ENCODE measurements around the gene STX1B. TPM values are rescaled to one million over a fixed set of nuclear protein-coding genes. Genes with fewer than 3 reads are reported as not detected.

STX1B gene
- polyA plus RNA-seq, 3 donors = 1.7 TPM; not detected in 2

DNA sequence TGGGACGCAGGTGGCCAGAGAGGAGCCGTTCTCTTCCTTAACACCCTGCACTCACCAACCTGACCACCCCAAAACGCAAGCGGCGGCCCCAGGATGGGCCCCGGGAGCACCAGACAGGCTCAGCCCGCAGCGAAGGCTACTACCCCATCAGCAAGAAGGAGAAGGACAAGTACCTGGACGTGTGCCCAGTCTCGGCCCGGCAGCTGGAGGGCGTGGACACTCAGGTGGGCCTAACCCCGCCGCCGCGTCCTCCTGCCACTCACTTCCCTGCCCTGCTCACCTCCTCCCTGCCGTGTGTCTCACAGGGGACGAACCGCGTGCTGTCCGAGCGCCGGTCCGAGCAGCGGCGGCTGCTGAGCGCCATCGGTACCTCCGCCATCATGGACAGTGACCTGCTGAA lies 30.0 kb downstream of the STX1B start:
- H3K9me3 ChIP-seq (replicated peaks in 1 of 2; ENCODE audit: control insufficient read depth in 1 of 2, insufficient read depth in 1 of 2, low read length in 2 of 2) = no peaks in the 10 kb centered on the region
- H3K4me2 ChIP-seq (replicated peaks; ENCODE audit: extremely low read depth, low read length, poor library complexity, severe bottlenecking) = no peak overlapping the region
- H3K27ac ChIP-seq (ENCODE audit: low read depth in 1 of 2, low read length in 2 of 2) = no peak overlapping the region
- Mint-ChIP-seq H3K4me1 (peaks cover 4% of the 10 kb centered on the region), H3K9me3 (peaks cover 0 to 3% (median 0%) of the 10 kb centered on the region in 7 donors), H3K36me3 (peaks cover 62 to 88% of the 10 kb centered on the region in 2 donors), H3K27me3 (ENCODE audit: low read depth in 3 of 3) (no peaks in the 10 kb centered on the region), H3K4me3 (no peak overlapping the region), H3K27ac (no peak overlapping the region)
- H3K36me3 ChIP-seq (replicated peaks in 1 of 2; ENCODE audit: control insufficient read depth in 1 of 2, insufficient read depth in 2 of 2, low read length in 2 of 2) = peaks cover 73 to 87% of the 10 kb centered on the region in 2 donors
- H3K27me3 ChIP-seq (ENCODE audit: control insufficient read depth in 2 of 2, insufficient read depth in 2 of 2, low read length in 2 of 2) = no peaks in the 10 kb centered on the region
- no peak for DNase-seq
- H4K20me1 ChIP-seq (ENCODE audit: insufficient read depth, low read length) = peaks cover 7% of the 10 kb centered on the region
- 97% methylated on average over 15 of the region's 29 CpGs for WGBS (ENCODE audit: insufficient coverage)
- peaks cover 7 to 11% of the 10 kb centered on the region in 2 donors for H3K4me1 ChIP-seq (ENCODE audit: control insufficient read depth in 1 of 2, insufficient read depth in 2 of 2, low read length in 2 of 2)
- H3K4me3 ChIP-seq (replicated peaks in 1 of 3; ENCODE audit: low read depth in 2 of 3, low read length in 3 of 3) = no peak overlapping the region
- no peak overlapping the region for H2AFZ ChIP-seq (ENCODE audit: insufficient read depth, low read depth, low read length, poor library complexity, severe bottlenecking)
- intact Hi-C loops (cut with micrococcal nuclease) = loop anchor here (10.0 kb wide), 3 partner anchors 174 to 884 kb away; partner anchors contain the start of gene PRSS36 (in 1 of the 2)
- TF ChIP-seq, protein P1, sequence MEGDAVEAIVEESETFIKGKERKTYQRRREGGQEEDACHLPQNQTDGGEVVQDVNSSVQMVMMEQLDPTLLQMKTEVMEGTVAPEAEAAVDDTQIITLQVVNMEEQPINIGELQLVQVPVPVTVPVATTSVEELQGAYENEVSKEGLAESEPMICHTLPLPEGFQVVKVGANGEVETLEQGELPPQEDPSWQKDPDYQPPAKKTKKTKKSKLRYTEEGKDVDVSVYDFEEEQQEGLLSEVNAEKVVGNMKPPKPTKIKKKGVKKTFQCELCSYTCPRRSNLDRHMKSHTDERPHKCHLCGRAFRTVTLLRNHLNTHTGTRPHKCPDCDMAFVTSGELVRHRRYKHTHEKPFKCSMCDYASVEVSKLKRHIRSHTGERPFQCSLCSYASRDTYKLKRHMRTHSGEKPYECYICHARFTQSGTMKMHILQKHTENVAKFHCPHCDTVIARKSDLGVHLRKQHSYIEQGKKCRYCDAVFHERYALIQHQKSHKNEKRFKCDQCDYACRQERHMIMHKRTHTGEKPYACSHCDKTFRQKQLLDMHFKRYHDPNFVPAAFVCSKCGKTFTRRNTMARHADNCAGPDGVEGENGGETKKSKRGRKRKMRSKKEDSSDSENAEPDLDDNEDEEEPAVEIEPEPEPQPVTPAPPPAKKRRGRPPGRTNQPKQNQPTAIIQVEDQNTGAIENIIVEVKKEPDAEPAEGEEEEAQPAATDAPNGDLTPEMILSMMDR (IDR thresholded peaks at IDR 0.05) = no peak
- no peaks in the 10 kb centered on the region for H3K79me2 ChIP-seq (ENCODE audit: insufficient read depth, low read length)
- no peak overlapping the region for H3K9ac ChIP-seq (ENCODE audit: insufficient read depth, low read length, poor library complexity, severe bottlenecking)

DNA sequence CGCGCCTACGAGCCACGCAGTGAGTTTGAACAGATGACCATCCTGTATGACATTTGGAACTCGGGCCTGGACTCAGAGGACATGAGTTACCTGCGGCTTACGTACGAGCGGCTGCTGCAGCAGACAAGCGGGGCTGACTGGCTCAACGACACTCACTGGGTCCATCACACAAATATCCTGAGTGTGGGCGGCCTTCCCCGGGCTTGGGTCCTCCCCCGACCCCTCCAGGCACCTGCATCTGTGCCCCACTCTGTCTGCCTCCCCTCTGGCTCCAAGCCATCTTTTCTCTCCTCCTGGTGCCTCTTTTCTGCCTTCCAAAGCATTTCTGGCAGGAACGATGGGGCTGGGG lies 30.4 kb downstream of the STX1B start:
- Histone ChIP-seq H3K9ac (ENCODE audit: insufficient read depth, low read length, poor library complexity, severe bottlenecking) (no peak overlapping the region), H4K20me1 (ENCODE audit: insufficient read depth, low read length) (peaks cover 7% of the 10 kb centered on the region), H3K27ac (ENCODE audit: low read depth in 1 of 2, low read length in 2 of 2) (no peak overlapping the region), H3K9me3 (replicated peaks in 1 of 2; ENCODE audit: control insufficient read depth in 1 of 2, insufficient read depth in 1 of 2, low read length in 2 of 2) (no peaks in the 10 kb centered on the region), H3K4me1 (ENCODE audit: control insufficient read depth in 1 of 2, insufficient read depth in 2 of 2, low read length in 2 of 2) (peaks cover 3 to 6% of the 10 kb centered on the region in 2 donors), H3K4me3 (replicated peaks in 1 of 3; ENCODE audit: low read depth in 2 of 3, low read length in 3 of 3) (no peak overlapping the region), H3K4me2 (replicated peaks; ENCODE audit: extremely low read depth, low read length, poor library complexity, severe bottlenecking) (no peak overlapping the region), H2AFZ (ENCODE audit: insufficient read depth, low read depth, low read length, poor library complexity, severe bottlenecking) (no peak overlapping the region), H3K79me2 (ENCODE audit: insufficient read depth, low read length) (no peaks in the 10 kb centered on the region), H3K27me3 (ENCODE audit: control insufficient read depth in 2 of 2, insufficient read depth in 2 of 2, low read length in 2 of 2) (no peaks in the 10 kb centered on the region), H3K36me3 (replicated peaks in 1 of 2; ENCODE audit: control insufficient read depth in 1 of 2, insufficient read depth in 2 of 2, low read length in 2 of 2) (peaks cover 76 to 88% of the 10 kb centered on the region in 2 donors)
- Mint-ChIP-seq H3K36me3 (peaks cover 65 to 92% of the 10 kb centered on the region in 2 donors), H3K9me3 (peaks cover 0 to 3% (median 0%) of the 10 kb centered on the region in 7 donors), H3K4me1 (no peaks in the 10 kb centered on the region), H3K4me3 (no peak overlapping the region), H3K27me3 (ENCODE audit: low read depth in 3 of 3) (no peaks in the 10 kb centered on the region), H3K27ac (no peak overlapping the region)
- TF ChIP-seq, protein P1 (IDR thresholded peaks at IDR 0.05) = no peak
- no peak for DNase-seq
- intact Hi-C loops (cut with micrococcal nuclease) = loop anchor here (10.0 kb wide), 3 partner anchors 175 to 885 kb away; partner anchors contain the start of gene PRSS36 (in 1 of the 2)
- 98% methylated on average over 15 of the region's 15 CpGs for WGBS (ENCODE audit: insufficient coverage)

Data from CD14-positive monocyte (primary cell).